SW480 (cell line): ENCODE data around the gene BABAM2.

Source experiments
- DNase-seq: peaks from one replicate; pipeline ENCODE4 v3.0.0-alpha.2; 2016; ENCODE audit warnings: low spot score

Gene BABAM2

GRCh38 chr2:28163627-28164279, 273.2 kb downstream of the BABAM2 start:
- no peak for DNase-seq

- no peak for DNase-seq
Measured at GRCh38 chr2:28164280-28164801, 273.8 kb downstream of the BABAM2 start.

- DNase-seq, result no peak
Measured at GRCh38 chr2:28165087-28165635, 274.6 kb downstream of the BABAM2 start.

GRCh38 chr2:28166956-28167355, 276.4 kb downstream of the BABAM2 start:
- no peak for DNase-seq

- peak; percentile 23 for DNase-seq
Measured at GRCh38 chr2:28168376-28168775, 277.8 kb downstream of the BABAM2 start.

- no peak for DNase-seq
Measured at GRCh38 chr2:28169492-28169891, 279.0 kb downstream of the BABAM2 start.

GRCh38 chr2:28172114-28172898, 281.8 kb downstream of the BABAM2 start:
- no peak for DNase-seq

GRCh38 chr2:28173377-28173776, 282.8 kb downstream of the BABAM2 start:
- DNase-seq, result no peak

- DNase-seq, result no peak
Measured at GRCh38 chr2:28174211-28174610, 283.7 kb downstream of the BABAM2 start.

- no peak for DNase-seq
Measured at GRCh38 chr2:28175028-28175427, 284.5 kb downstream of the BABAM2 start.

- no peak for DNase-seq
Measured at GRCh38 chr2:28178946-28179345, 288.4 kb downstream of the BABAM2 start.

GRCh38 chr2:28181801-28182200, 291.3 kb downstream of the BABAM2 start:
- DNase-seq, result no peak

- no peak for DNase-seq
Measured at GRCh38 chr2:28182348-28182747, 291.8 kb downstream of the BABAM2 start.

- peak; percentile 52 for DNase-seq
Measured at GRCh38 chr2:28185153-28185552, 294.6 kb downstream of the BABAM2 start.

- DNase-seq, result no peak
Measured at GRCh38 chr2:28185891-28186290, 295.4 kb downstream of the BABAM2 start.

- DNase-seq, result no peak
Measured at GRCh38 chr2:28187186-28187585, 296.7 kb downstream of the BABAM2 start.

- no peak for DNase-seq
Measured at GRCh38 chr2:28188436-28188835, 297.9 kb downstream of the BABAM2 start.

- no peak for DNase-seq
Measured at GRCh38 chr2:28193630-28194403, 303.3 kb downstream of the BABAM2 start.

GRCh38 chr2:28199995-28200679, 309.6 kb downstream of the BABAM2 start:
- no peak for DNase-seq

- DNase-seq, result no peak
Measured at GRCh38 chr2:28201671-28202180, 311.2 kb downstream of the BABAM2 start.

- DNase-seq, result no peak
Measured at GRCh38 chr2:28202719-28203118, 312.2 kb downstream of the BABAM2 start.
